HG03354 (cell line): ENCODE results near the gene FALEC.

ENCODE experiments used
- ATAC-seq: cut with Tn5 transposase; IDR thresholded peaks from one replicate; pipeline ENCODE4 v1.9.1; 2021; ENCODE audit warnings: mild to moderate bottlenecking; ENCODE audit not compliant: unreplicated experiment, poor library complexity, severe bottlenecking

FALEC gene

GRCh38 chr1:150537732-150538684 lies 22.5 kb downstream of the FALEC start:
- no peak for ATAC-seq

- no peak for ATAC-seq
Observed at GRCh38 chr1:150543500-150544143, 28.1 kb downstream of the FALEC start.

GRCh38 chr1:150544204-150544603 lies 28.7 kb downstream of the FALEC start:
- no peak for ATAC-seq

- ATAC-seq, result no peak
Observed at GRCh38 chr1:150545486-150546032, 30.0 kb downstream of the FALEC start.

- no peak for ATAC-seq
Observed at GRCh38 chr1:150546294-150546937, 30.9 kb downstream of the FALEC start.

- no peak for ATAC-seq
Observed at GRCh38 chr1:150548324-150548631, 32.7 kb downstream of the FALEC start.

GRCh38 chr1:150548632-150549495 lies 33.3 kb downstream of the FALEC start, which contains the start of gene ADAMTSL4:
ADAMTSL4 (plus strand) TSS chr1:150549408; CDS start chr1:150552289, 2,881 bp downstream.
- ATAC-seq, result no peak

- ATAC-seq, result no peak
Observed at GRCh38 chr1:150549496-150550221, 34.1 kb downstream of the FALEC start.

- no peak for ATAC-seq
Observed at GRCh38 chr1:150550222-150551050, 34.9 kb downstream of the FALEC start.

GRCh38 chr1:150551051-150551783 lies 35.7 kb downstream of the FALEC start:
- ATAC-seq, result no peak

- no peak for ATAC-seq
Observed at GRCh38 chr1:150551784-150552127, 36.2 kb downstream of the FALEC start.

- ATAC-seq, result no peak
Observed at GRCh38 chr1:150552128-150552910, 36.8 kb downstream of the FALEC start.

- ATAC-seq, result no peak
Observed at GRCh38 chr1:150552911-150553289, 37.3 kb downstream of the FALEC start.

- ATAC-seq, result no peak
Observed at GRCh38 chr1:150553392-150554085, 38.0 kb downstream of the FALEC start.

- no peak for ATAC-seq
Observed at GRCh38 chr1:150554086-150554452, 38.5 kb downstream of the FALEC start.
